GM18909 (cell line): ENCODE measurements around the gene TRIM17.
A peak's percentile ranks its signal among the peaks of the same experiment; 100 is the strongest.

Experiments used
- ATAC-seq: cut with Tn5 transposase; IDR thresholded peaks from one replicate; pipeline ENCODE4 v1.9.1; 2021; ENCODE audit warnings: mild to moderate bottlenecking; ENCODE audit not compliant: unreplicated experiment, poor library complexity

TRIM17 gene, protein sequence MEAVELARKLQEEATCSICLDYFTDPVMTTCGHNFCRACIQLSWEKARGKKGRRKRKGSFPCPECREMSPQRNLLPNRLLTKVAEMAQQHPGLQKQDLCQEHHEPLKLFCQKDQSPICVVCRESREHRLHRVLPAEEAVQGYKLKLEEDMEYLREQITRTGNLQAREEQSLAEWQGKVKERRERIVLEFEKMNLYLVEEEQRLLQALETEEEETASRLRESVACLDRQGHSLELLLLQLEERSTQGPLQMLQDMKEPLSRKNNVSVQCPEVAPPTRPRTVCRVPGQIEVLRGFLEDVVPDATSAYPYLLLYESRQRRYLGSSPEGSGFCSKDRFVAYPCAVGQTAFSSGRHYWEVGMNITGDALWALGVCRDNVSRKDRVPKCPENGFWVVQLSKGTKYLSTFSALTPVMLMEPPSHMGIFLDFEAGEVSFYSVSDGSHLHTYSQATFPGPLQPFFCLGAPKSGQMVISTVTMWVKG

DNA sequence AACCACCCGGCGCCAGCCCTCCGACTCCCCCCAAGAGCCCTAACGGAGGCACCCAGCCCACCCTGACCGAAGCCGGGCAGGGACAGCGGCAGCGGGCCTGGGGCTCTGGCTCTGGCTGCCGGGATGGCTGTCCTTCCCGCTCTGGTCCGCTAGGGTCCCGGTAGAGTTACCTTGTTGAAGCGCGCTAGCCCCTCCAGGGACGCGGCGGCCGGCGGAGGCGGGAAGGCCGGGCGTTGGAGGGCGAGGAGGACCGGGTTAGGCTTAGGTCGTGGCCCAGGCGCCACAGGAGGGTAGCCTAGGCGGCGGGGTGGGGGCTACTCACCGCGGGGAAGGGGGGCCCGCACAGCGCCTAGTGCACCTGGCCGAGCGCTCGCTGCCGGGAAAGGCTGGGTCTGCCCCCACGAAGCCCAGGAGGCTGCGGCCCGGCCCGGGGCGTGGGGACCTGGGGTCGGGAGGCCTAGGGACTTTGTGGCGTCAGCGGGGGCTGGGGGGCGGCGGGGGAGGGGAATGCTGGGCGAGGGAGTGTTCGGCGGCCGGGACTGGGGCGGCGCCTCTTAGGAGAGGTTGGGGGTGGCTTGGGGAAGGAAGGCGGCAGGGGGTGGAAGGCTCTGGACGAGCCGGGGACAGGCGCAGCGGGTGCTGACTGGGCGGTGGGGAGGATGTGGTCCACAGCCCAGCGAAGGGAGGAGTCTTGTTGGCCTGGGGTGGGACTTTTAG, at the start of gene TRIM17:
TRIM17 (minus strand) TSS at position 645 of the 717 bp plus-strand sequence. CDS start 1,789 bp downstream, outside the sequence.
- ATAC-seq: no peak

DNA sequence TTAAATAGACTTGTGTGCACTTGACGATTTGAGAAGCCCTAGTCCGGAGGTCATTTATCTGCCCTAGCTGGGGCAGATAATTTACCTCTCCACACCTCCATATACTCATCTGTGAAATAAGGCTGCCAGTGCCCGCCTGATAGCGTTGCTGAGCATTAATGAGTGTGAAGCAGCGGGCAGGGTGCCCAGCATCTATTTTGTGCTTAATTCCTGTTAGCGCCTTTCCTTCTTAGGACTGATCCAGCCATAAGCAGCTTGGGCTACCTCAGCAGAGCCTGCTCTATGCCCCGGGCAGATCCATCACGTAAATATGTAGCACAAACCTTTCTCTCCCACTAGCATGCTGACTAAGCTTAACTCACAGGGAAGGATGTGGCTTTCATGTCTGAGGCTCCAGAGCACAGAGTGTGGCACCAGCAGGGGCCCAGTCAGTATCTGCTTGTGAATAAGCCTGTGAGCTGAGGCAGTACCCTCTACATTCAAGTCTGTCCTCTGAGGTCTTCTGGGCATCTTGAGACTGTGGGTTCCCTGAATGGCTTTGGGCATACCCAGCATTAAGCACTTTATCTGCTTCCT, 49.0 kb upstream of the TRIM17 start:
- no peak for ATAC-seq

DNA sequence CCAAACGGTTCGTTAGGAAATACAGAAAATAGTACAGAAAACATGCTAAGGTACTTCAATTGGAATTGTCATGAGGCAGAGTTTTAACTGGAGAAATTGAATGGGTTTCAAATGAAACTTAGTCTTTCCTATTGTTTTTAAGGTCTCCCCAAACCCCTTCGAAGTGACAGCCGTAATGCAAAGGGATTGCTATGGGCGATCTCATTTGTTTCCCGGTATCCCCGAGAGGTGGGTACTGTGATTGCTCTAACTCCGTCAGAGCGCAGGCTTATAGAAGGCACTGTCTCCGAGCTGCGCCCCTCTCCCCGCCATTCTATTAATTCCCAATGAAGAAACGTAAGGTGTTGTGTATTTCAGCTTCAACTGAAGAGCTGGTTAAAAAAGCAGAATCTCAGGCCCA, 48.5 kb upstream of the TRIM17 start:
- ATAC-seq: no peak

DNA sequence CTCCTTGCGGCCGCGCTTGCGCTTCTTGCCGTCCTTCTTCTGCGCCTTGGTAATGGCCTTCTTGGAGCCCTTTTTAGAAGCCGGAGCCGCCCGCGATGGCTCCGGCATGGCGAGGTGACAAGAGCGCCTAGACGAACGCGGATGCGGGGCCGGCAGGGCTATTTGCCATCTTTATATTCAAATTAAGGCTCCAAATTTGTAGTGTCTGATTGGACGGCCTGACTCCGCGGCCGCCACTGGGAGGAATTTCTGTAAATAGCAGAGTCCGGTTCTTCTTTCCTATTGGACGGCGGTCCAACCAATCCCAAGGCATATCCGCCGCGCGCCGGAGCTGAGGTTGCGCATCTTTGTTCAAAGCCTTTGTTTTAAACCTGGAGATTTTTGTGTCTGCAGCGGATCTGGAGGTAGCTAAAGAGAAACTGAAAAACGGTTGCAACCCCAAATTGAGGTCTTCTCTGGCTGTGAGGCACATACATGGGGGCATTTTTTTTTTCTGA, 47.9 kb upstream of the TRIM17 start:
- ATAC-seq: peak; percentile 76

DNA sequence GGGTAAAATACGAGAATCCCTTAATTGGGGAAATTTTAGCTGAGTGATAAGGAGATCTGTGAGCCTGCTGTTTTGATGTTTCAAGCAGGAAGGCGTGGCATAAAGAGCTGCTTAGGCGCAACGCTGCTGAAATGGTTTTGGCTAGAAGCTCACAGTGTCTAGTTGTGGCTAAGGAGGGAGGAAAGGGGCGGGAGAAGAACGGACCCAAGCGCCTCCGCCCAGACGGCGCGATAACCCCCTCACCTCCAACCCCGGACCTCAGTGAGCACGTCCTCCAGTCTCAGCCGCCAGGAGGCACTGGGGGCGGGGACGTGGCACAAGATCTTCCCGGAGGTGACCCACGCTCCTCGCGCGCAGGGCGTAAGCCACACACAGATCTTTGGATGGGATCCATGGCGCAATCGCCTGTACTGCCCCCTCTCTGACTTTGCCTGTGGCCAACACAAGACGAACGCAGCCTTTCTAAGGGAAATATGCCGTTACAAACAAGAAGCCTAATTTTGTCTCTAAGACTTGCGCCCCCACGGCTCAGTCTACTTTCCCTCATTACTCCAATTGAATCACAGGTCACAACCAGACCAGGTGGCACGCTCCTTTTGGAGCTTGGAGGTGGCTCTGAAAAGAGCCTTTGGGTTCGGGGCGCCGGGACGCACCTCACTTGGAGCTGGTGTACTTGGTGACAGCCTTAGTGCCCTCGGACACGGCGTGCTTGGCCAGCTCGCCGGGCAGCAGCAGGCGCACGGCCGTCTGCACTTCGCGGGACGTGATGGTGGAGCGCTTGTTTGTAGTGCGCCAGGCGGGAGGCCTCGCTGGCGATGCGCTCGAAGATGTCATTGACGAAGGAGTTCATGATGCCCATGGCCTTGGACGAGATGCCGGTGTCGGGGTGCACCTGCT, 47.1 kb upstream of the TRIM17 start:
- ATAC-seq: peak; percentile 51

DNA sequence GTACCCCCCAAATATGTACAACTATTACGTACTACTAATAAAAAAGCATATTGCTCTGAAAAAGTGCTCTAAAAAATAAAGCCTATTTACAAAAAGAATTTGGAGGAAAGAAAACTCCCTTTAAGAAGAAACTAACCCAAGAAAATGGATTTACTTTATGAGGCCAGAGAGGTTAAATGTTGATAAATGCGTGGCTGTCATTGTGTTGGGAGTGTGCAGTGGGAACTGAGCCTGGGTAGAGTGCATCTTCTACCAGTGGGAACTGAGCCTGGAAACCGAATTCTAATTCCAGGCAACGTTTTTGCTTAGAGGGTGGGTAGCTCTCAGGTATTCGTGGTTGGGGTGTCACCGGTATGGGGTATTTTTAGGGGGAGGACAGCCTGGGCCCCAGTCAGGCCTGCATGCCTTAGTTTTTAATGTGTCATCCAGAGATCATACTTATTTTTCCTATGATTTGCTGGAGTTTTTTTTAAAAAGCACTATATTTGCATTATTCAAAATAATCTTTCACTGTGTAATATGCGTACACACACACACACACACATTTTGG, 46.4 kb upstream of the TRIM17 start:
- ATAC-seq: no peak

DNA sequence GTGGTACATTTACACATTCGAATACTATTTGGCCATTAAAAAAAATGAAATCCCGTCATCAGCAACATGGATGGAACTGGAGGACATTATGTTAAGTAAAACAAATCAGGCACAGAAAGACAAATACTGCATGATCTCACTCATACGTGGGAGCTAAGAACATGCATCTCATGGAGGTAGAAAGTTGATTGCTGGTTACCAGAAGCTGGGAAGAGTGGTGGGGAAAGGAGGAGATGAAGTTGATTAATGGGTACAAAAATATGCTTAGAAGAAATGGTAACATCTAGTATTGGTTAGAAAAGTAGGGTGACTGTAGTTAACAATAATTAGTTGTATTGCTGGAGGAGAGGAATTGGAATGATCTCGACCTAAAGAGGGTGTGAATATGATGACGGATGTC, 45.9 kb upstream of the TRIM17 start:
- ATAC-seq: no peak

DNA sequence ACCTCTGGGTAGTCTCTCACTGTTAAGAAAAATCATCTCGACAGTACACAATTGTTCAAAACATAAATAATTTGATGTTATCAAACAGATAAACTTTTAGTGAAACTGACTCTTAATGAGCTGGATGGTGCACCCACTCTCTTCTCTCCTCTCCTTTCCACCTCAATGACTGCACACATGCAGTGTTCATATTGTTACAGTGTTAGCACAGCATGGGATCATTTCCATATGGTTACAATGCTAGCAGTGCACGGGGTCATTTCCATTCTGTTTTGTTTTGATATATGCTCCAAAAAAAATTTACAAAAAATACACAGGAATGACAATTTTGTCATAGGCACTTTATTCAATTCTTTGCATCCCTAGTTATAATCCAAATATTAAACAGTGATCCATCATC, 44.2 kb upstream of the TRIM17 start:
- ATAC-seq: no peak

DNA sequence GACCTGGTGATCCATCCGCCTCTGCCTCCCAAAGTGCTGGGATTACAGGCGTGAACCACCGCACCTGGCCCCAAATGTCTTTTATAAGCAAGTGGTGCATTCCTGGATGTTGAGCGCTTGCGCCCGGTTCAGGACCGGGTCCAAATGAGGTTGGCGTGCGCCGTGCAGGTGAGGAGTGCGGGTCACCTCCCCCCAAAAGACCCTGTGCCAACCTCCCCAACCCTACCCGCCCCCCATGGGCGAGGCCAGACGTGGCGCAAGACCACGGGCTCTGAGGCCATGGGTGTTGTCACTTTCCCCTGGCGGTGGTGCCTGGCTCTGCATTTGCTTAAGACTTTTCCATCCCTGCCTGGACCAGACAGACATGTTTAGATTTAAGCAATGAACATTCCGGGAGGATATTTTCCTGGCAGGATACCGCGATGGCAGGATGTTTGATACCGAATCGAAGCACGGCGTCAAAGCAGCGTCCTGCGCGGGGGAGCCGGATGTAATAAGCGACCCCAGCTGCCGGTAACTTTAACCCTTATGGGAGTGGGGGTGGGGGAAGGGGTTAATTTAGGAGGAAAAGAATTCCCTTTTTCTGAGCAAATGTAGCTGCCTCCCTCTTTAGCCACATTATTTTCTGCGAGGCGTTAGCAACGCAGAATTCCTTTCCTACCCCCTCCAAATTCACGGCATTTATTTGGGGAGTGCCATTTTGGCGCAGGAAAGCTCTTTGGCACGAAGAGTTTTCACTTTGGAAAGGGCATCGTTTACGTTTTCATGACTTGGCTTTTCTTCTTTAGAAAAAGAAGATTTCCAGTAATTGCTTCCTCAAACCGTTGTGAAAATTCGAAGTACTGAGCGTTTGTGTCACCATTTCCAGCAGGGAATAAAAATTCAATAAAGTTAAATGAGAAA, 42.7 kb upstream of the TRIM17 start:
- peak; percentile 25 for ATAC-seq

DNA sequence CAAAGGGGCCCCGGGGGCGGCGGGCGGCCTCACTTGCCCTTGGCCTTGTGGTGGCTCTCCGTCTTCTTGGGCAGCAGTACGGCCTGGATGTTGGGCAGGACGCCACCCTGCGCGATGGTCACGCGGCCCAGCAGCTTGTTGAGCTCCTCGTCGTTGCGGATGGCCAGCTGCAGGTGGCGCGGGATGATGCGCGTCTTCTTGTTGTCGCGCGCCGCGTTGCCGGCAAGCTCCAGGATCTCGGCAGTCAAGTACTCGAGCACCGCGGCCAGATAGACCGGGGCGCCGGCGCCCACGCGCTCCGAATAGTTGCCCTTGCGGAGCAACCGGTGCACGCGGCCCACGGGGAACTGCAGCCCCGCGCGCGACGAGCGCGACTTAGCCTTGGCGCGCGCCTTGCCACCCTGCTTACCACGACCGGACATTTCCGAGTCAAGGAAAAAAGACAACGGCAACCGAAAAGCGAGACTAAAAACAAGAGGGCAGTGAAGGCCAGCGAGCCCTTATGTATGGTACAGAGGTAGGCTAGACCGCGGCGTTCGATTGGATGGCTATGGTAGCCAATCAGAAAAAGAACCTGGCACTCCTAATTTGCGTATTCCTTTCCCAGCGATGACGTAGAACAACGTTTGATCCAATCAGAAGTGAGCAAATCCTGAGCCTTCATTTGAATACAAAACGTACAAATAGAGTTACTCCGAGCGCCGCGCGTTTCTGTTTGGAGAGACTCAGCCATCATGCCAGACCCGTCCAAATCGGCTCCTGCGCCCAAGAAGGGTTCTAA, 40.9 kb upstream of the TRIM17 start:
- ATAC-seq: peak; percentile 88

DNA sequence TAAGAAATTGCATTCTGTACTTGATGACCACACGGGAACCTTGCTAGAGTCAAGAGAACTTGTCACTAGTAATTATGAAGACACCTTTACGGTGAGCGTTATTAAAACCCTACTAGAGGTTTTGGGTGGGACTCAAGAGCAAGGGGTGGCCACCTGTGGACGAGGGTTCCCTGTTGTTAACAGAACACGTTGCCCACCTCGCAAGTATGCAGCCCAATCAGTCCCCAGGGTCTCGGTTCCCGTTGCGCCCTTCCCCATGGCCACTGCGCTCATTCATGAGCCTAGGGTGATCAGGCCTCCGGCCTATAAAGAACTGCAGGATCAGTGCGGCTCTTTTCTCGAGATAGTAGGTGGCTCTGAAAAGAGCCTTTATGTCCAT, 40.3 kb upstream of the TRIM17 start:
- peak; percentile 13 for ATAC-seq

DNA sequence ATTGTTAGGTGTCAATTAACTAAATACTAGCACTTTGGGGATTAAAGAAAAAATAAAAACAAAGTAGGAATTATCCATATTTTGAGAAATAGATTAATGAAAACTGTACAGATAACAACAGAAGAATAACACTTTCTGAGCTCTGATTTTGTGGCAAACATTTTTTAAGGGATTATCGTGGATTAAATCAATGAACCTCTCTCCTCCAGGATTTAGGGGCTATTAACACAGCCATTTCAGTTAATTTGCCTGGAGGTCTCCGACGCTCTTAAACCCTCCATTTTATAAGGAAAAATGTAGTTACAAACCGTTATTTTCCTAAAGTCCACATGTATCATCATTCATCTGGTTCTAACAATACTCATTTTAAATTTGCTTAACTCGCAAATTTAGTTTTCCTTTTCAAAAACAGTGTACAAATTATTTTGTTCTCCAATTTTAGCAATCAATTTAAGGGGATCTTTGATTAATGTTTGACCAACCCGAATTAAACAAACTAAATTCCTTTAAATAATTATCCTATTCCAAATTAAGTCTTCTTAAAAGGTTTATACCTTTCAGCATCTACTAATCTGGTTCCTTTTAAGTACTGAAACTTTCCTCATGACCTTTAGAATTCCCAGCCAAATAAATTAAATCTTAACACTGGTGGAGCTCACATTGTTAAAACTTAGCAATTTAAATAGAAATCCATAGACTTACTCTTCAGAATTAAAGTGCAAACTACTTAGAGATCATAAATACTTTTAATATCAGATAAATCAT, 39.8 kb upstream of the TRIM17 start:
- ATAC-seq: no peak

DNA sequence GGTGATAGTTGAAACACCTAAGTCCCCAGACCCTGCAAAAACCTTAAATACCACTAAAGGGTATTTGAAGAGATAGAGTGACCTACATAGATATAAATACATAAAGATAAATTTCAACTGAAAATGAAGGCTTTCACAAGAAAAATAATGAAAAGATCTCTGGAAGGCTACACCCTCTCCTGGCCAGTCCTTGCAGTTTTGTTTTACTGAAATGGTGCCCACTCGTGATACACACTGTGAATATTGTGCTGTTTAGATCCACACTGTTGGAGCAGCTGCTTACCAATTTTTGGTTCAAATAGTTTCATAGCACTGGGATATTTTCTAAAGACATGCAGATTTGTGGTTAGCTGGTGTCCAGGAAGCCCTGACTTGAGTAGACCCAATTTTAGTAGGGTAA, 39.1 kb upstream of the TRIM17 start:
- no peak for ATAC-seq

DNA sequence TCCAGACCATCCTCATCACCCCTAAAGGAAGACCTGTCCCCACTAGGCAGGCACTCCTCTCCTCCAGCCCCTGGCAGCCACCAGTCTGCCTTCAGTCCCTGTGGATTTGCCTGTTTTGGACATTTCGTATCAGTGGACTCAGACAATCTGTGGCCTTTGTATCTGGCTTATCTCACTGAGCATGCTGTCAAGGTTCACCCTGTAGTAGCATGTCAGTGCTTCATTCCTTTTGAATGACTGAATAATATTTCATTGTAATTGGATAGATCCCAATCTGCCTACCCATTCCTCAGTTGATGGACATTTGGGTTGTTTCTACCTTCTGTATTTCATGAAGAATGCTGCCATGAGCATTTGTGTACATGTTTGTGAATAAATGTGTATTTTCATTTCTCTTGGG, 37.6 kb upstream of the TRIM17 start:
- ATAC-seq: no peak

DNA sequence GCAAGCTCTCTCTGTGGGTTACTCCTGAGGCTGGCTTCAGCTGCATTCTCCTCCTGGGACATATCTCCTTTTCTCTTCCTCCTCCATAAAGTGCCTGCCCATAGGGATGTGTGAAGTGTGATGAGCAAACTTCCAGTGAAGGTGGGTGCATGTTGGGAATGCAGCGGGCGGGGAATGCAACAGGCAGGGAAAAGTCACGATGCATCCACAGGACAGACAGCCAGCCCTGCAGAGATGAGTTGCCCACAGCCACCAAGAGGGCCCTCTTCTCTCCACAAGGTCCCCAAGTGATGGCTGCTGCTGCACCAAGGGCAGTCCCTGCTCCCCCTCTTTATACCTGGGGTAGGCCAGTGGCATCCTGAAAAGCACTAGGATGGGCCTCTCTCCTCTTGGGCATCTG, 37.0 kb upstream of the TRIM17 start:
- ATAC-seq: no peak

DNA sequence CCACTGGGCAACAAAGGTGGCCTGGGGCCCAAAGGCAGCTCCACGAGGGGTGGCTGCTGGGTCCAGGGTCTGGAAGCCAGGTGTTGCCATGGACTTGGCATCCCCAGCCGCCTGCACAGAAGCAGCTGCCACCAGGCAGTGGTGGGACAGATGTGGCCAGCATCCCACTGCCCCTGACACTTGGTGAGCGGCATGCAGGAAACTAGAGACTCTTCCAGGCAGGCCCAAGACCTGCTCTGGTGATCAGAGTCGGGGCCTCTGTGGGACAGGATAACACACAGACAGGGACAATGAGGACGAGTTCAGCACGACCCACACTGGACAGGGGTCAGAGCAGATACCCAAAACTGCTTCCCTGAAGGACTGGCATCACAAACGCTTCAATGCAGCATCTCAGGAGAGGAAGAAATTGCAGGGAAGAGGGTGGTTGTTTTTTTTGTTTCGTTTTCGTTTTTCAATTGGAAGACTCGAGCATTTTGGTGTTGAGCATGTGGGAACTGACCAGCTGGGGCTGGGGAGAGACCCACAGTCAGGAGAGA, 36.4 kb upstream of the TRIM17 start:
- ATAC-seq: no peak
